ENCODE data around the gene GSAP. TPM values are rescaled to one million over a fixed set of nuclear protein-coding genes. Genes with fewer than 3 reads are reported as not detected.

Gene GSAP
- total and polyA plus RNA-seq, 9 of the 15 experiments (the other 6 are each of a cell fraction or from before 2014, with no cell fraction given) = 0.13 TPM; not detected in 8

DNA sequence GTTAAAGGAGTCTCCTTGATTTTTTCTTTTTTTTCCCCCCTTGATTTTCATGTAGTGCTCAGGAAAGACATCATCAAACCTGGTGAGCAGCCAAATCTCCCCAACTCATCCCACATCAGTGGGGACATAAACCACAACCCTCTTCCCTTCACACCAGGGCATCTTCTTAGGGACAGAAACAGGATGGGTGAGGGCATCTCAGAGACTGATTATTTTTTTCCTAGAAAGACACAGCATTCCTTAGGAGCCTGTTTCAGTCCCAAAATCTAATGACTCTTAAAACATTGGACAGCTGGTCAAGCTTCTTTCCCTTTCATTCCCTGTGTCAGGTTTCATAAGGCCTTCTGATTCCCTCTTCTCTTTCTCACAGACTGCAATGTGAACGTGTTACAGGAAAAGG lies 31.5 kb upstream of the GSAP start:
- Histone ChIP-seq H3K4me2 (ENCODE audit: insufficient read depth, low read length) (no peak overlapping the region), H3K36me3 (ENCODE audit: control insufficient read depth, insufficient read depth, low read length) (no peaks in the 10 kb centered on the region), H3K79me2 (ENCODE audit: control insufficient read depth, insufficient read depth, low read length) (no peaks in the 10 kb centered on the region), H3K27ac (ENCODE audit: extremely low read depth, low read depth, low read length) (no peak overlapping the region), H3K27me3 (ENCODE audit: control insufficient read depth in 2 of 2, insufficient read depth in 2 of 2, low read length in 2 of 2) (peaks cover 23 to 27% of the 10 kb centered on the region in 2 experiments; a peak in 4 of 5 replicates), H4K20me1 (replicated peaks; ENCODE audit: control insufficient read depth, insufficient read depth, low read length) (no peaks in the 10 kb centered on the region), H3K9me3 (replicated peaks; ENCODE audit: control insufficient read depth, insufficient read depth, low read depth, low read length) (no peaks in the 10 kb centered on the region), H2AFZ (ENCODE audit: low read depth, low read length) (no peak overlapping the region), H3K9ac (ENCODE audit: insufficient read depth in 1 of 2, low read depth in 2 of 2, low read length in 2 of 2) (no peak overlapping the region), H3K4me1 (replicated peaks in 1 of 2; ENCODE audit: control insufficient read depth in 2 of 2, insufficient read depth in 2 of 2, low read length in 2 of 2) (no peaks in the 10 kb centered on the region), H3K4me3 (no peak overlapping the region), H3K9me1 (ENCODE audit: control insufficient read depth, insufficient read depth, low read length) (no peaks in the 10 kb centered on the region)
- intact Hi-C loops (cut with micrococcal nuclease) = no loop called here
- in situ Hi-C loops (cut with MboI) = no loop called here
- FAIRE-seq (no peak), ATAC-seq (no peak), DNase-seq (ENCODE audit: extremely low read depth in 1 of 4, low spot score in 3 of 4) (no peak)
- no TSS peak for BruUV-seq (replicated peaks)
- CTCF ChIA-PET (ENCODE audit: low intra/inter-chr PET ratio) = no interaction called here
- POLR2A ChIA-PET = no interaction called here
- WGBS (ENCODE audit: insufficient coverage, low coverage, missing lambda C conversion rate) = 0% methylated on average over 1 of the region's 1 CpG
- TF ChIP-seq WHSC1 (IDR thresholded peaks at IDR 0.05; ENCODE audit: low read length) (no peak), CBX8 (IDR thresholded peaks at IDR 0.05; ENCODE audit: borderline replicate concordance, extremely low read depth, low read depth, low read length, poor library complexity, severe bottlenecking) (no peak), CCNT2 (IDR thresholded peaks at IDR 0.05; ENCODE audit: borderline replicate concordance, extremely low read depth, insufficient read length, low read depth, low read length) (no peak), RBFOX2 (IDR thresholded peaks at IDR 0.05; ENCODE audit: low read depth, low read length) (no peak), CREB1 (IDR thresholded peaks at IDR 0.05) (no peak), CREB1 (CRISPR knock-in tag; IDR thresholded peaks at IDR 0.05) (no peak), ZNF764 (CRISPR knock-in tag; IDR thresholded peaks at IDR 0.05; ENCODE audit: low read depth) (no peak), ZNF133 (CRISPR knock-in tag; IDR thresholded peaks at IDR 0.05) (no peak), POLR3A (IDR thresholded peaks at IDR 0.05; ENCODE audit: borderline replicate concordance, extremely low read depth, insufficient read depth, insufficient read length) (no peak), MCM2 (IDR thresholded peaks at IDR 0.05; ENCODE audit: low read depth) (no peak), CCAR2 (IDR thresholded peaks at IDR 0.05; ENCODE audit: low read depth, low read length) (no peak), SRSF3 (IDR thresholded peaks at IDR 0.05; ENCODE audit: insufficient read depth, low read length) (no peak), RBBP5 (IDR thresholded peaks at IDR 0.05; ENCODE audit: borderline replicate concordance, insufficient read depth, low read length, poor library complexity, severe bottlenecking) (no peak), HDAC8 (tag; IDR thresholded peaks at IDR 0.05) (no peak), LCOR (CRISPR knock-in tag; IDR thresholded peaks at IDR 0.05) (no peak), TSC22D4 (tag; IDR thresholded peaks at IDR 0.05) (no peak), U2AF1 (optimal IDR thresholded peaks at IDR 0.05; ENCODE audit: low read depth, low read length) (no peak), STAT5B (CRISPR knock-in tag; IDR thresholded peaks at IDR 0.05) (no peak), FOS (IDR thresholded peaks at IDR 0.05; ENCODE audit: extremely low read depth, insufficient read length) (no peak)
- TF ChIP-seq, protein P1, sequence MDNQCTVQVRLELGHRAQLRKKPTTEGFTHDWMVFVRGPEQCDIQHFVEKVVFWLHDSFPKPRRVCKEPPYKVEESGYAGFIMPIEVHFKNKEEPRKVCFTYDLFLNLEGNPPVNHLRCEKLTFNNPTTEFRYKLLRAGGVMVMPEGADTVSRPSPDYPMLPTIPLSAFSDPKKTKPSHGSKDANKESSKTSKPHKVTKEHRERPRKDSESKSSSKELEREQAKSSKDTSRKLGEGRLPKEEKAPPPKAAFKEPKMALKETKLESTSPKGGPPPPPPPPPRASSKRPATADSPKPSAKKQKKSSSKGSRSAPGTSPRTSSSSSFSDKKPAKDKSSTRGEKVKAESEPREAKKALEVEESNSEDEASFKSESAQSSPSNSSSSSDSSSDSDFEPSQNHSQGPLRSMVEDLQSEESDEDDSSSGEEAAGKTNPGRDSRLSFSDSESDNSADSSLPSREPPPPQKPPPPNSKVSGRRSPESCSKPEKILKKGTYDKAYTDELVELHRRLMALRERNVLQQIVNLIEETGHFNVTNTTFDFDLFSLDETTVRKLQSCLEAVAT (IDR thresholded peaks at IDR 0.05) = no peak
